HG03196 (cell line): Measurements from ENCODE around the gene HGS.
"Not testable (repeated sequence)": the region's sequence is repeated elsewhere in the genome, so short reads cannot be mapped to it uniquely, and the experiment has no call there.

Experiments
- ATAC-seq: cut with Tn5 transposase; IDR thresholded peaks from one replicate; pipeline ENCODE4 v1.9.1; 2021; ENCODE audit not compliant: unreplicated experiment

Gene HGS

DNA sequence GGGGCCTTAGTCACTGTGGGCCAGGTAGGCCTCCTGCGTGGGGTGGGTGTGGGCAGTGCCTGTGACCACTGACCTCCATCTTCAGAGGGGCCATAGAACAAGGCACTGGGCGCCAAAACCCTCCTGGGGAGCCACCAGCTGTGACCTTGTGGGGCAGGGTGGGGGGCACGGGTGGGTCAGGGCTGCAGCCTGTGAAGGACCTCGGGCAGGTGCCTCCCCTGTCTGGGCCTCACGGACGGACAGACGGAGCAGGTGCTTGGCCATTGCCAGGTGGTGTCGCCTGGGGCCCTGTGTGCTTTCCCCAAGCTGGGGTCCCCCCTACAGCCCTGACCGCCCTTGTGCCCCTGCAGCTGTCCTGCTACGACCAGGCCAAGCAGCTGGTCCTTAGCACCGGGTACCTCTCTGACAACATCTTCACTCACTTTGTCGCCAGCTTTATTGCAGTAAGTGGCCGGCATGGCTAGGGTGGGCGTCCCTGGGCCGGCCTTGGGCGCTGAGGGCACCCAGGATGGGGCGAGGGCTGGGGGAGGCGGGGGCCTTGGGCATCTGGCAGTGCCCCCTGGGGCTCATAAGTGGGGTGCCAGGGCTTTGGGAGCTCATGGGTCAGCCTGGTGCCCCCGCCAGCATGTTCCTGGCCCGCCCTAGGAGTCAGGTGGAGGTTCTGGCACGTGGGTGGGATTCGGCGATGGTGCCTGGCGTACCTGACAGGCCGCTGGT lies 33.4 kb downstream of the HGS start:
- ATAC-seq = no peak

DNA sequence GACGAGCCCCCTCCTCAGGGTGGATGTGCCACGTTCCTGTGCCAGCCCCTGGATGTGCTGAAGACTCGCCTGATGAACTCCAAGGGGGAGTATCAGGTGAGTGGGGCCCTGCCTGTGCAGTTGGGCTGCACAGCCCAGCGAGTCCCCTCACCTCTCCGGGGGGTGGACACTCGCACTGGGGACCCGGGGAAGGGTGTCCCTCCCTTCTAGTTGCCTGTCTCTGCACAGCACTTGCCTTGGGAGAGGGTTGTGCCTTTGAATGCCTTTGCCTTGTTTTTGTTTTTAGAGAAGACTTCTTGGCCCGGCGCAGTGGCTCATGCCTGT lies 33.9 kb downstream of the HGS start:
- no peak for ATAC-seq

DNA sequence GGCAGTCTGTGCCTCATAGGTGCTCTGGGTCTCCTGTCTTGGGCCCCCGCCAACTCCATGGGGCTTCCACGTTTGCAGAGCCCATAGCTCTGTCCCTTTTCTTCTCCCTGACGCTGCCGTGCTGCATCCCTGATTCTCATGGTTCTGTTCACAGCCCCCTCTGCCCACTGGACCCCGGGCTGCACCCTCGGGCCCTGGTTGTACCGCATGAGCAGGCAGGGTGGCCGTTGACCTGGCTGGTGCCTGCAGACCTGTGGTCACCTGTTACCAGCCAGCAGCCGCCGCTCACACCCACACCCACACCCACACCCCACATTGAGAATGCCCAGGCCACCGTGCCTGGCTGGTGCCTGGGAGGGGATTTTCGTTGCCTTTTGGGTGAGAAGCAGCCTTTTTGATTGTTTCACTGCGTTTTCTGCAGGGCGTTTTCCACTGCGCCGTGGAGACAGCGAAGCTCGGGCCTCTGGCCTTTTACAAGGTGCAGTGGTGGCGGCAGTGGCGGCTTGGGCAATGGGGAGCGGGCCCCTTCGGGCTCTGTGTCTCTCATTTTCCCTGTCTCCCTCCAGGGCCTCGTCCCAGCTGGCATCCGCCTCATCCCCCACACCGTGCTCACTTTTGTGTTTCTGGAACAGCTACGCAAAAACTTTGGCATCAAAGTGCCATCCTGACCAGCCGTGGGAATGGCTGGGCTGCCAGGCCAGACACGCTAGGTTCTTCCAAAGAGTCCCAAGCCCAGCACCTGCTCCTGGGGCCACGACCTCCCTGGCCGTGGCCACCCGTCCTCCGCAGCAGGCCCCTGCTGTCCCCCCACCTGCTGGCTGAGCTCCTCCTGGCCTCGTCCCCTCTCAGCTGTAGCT lies 35.8 kb downstream of the HGS start:
- ATAC-seq = no peak

DNA sequence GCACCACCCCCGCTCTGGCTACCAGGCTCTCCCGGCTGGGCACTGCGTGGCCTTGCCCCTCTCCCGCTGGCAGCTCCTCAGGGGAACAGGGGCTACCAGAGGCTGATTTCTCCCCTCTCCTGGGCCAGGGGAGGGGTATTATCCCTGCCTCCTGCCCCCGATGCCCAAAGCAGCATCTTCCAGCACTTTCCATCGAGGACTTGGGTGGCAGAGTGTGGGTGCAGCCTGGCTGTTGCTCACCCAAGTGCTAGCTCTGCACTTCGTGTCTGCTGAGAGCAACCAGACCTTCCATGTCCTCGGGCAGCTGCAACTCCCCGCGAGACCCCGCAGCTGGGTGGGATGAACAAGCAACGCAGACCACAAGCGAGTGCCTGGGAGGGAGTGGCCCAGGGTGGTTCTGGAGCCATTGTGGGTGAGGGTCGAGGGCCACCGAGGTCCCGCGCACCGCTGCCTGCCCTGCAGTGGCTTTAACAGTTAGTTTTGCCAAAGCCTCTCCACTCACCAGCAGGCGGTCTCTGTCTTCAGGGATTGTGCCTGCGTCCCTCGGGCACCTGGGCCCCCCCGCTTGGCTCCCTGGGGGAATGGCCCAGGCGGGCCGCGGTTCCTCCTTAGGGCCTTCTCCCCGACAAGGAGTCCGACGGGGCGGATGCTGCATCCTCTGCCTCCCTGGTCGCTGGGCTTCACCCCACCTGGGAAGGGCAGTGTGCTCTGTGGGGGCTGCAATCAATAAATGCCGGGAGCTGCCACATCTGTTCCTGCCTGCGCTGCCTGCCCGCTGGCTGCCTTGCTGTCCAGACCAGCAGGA lies 36.7 kb downstream of the HGS start:
- ATAC-seq = no peak

DNA sequence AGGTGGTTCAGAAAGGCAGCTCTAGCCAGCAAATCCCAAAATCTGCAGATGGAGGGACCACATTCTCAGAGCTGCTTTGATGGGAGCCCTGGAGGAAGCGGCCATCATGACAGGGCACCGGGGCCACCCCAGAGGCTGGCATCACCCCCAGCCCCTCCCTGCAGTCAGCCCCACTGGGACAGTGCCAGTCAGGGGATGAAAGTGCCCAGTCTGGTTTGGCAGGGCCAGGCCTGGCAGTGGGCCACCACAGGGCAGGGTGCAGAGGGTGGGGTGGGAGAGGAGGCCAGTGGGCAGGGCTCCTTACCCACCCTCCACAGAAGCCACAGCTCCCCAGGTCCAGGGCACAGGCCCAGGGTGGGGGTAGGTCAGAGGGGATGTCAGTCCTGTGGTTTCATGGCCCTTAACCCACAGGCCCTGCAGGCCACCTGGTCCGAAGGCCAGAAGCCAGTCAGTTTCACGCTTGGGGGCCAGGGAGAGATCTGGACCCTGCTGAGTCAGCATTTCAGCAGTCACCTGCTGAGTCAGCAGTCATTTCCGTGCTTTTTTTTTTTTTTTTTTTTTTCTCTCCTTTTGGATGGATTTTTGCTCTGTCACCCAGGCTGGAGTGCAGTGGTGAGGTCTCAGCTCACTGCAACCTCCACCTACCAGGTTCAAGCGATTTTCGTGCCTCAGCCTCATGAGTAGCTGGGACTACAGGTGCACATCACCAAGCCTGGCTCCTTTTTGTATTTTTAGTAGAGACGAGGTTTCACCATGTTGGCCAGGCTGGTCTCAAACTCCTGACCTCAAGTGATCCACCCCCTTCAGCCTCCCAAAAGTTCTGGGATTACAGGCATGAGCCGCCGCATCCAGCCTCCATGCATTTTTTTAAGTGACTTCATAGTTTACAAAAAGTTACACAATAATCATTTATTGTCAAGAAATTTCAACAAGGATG lies 38.6 kb downstream of the HGS start:
- ATAC-seq = no peak

DNA sequence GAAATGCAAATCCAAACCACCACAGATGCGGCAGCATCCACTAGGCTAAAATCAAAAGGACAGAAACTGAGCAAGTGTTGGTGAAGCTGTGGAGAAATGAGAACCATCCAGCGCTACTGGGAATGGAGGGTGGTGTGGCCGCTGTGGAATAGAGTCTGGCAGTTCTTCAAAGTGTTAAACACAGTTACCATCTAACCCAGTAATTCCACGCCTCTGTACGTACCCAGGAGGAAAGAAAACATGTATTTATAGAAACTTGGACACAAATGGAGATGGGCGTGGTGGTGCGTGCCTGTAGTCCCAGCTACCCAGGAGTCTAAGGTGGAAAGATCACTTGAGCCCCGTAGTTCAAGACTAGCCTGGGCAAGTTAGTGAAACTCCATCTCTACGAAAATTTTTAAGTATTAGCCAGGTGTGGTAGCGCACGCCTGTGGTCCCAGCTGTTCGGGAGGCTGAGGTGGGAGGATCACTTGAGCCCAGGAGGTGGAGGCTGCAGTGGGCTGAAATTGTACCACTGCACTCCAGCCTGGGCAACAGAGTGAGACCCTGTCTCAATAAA lies 39.9 kb downstream of the HGS start:
- ATAC-seq = no peak

DNA sequence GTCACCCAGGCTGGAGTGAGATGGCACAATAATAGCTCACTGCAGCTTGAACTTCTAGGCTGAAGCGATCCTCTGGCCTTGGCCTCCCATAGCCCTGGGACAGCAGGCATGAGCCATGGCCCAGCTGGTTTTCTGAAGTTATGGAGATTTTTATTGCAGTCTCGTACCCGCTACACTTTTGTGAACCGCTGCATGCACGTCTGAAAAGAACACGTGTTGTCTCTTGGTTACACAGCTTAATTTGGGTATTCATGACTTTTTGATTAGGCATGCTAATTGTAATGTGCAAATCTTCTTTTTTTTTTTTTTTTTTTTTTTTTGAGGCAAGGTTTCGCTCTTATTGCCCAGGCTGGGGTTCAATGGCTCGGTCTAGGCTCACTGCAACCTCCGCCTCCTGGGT lies 41.6 kb downstream of the HGS start:
- ATAC-seq = no peak

DNA sequence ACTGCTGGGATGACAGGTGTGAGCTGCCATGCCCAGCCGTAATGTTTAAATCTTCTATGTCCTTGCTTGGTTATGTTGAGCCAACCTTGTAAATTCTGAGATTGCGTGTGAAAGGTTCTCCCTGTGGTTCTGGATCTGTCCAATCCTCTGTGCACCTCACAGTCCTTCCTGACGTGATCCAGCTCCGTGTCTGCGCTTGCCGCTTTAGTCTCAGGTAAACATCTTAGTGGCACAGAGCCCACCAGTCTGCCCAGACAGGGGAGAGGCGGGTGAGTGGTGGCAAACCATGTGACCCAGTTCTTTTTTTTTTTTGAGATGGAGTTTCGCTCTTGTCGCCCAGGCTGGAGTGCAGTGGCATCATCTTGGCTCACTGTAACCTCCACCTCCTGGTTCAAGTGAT lies 42.2 kb downstream of the HGS start:
- ATAC-seq = no peak

DNA sequence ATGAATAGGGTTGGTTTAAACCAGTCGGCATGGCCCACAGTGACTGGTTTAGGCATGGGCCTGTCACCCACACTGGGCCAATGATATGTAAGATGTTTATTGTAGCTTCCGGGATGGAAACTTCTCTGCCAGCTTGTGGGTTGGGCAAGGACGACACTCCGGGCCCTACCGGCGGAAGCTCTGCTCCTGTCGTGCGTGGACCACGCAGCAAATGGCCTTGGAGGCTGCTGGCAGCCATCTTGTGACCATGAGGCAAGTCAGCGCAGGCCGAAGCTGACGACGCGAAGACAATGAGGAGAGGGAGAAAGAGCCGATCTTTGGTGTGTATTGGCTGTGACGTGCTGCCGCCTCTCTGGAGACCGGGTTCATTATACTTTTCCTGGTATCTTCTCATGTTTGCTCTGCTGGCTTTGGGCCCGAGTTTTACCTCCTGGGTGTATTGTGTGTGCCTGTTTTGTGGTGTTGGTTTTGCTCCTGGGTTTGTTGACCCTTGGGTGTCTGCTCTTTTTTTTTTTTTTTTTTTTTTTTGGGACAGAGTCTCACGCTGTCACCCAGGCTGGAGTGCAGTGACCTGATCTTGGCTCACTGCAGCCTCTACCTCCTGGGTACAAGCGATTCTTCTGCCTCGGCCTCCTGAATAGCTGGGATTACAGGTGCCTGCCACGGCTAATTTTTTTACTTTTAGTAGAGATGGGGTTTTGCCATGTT lies 43.7 kb downstream of the HGS start:
- no peak for ATAC-seq

DNA sequence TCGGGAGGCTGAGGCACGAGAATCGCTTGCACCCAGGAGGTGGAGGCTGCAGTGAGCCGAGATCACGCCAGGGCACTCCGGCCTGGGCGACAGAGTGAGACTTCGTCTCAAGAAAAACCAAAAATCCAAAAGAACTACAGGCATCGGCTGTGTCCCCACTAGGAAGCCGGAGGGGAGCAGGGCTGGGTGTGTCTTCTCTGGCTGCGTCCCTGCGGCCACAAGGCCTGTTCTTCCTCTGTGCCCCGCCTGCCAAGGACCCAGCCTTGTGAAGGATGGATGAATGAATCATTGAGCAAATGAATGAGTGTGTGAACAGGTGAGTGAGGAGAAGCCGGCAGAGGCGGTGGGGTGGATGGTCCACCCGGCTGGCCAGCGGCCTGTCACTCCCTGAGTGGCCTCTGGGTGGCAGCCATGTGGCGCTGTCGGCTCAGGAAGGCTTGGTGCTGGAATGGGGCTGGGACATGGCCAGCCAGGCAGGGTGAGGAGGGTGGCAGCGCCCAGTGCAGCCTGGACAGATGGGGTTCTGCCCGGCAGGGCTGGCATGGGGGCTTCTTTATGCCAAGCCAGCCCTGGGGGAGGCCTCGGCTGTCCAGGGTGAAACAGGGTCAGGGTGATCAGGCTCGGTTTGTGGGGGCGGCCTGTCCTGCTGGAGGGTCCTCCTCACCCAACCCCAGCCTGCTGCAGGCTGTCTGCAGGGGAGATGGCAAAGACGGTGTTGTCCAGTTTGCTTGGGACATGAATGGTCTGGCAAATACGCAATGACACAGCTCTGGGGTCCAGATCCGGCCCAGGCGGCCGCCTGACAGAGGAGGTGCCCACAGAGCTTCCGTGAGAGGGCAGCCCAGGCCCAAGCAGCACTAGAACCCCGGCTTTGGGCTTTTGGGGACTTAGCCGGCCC lies 49.9 kb downstream of the HGS start:
- no peak for ATAC-seq

DNA sequence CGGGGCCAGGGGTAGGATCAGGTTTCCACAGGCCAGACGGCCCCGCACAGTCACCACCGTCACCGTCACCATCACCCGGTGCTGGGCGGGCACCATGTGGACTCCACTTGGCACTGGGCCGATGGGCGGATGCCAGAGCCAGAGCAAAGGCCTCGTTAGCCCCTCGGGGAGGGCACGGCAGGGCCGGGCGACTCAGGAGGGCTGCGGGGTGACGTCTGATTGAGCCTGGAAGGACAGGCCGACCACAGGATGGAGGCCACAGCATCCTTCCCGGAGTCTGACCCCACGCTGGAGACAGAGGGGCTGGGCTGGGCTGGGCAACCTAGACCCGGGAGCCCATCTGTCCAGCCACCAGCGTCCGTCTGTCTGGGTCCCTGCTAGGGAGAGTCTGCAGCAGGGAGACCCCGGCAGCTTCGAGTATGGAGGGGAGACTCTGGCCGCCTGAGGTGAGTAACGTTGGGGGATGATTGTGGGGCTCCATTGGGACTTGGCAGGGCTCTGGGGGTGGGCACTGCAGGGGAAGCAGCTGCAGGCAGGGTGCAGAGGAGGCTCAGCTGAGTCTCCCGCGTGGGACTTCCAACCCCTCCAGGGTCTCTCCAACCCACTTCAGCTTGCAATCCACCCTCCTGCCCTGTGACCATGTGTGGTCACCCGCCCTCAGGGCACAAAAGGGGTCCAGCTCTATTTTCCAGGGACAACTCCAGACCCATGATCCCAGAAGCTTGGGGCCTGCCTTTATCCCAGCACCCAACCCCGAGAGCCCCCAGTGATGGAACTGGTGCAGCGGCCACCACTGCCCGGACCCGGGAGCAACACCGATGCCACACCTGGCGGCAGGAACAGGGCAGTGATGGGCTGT lies 50.8 kb downstream of the HGS start:
- ATAC-seq = no peak

DNA sequence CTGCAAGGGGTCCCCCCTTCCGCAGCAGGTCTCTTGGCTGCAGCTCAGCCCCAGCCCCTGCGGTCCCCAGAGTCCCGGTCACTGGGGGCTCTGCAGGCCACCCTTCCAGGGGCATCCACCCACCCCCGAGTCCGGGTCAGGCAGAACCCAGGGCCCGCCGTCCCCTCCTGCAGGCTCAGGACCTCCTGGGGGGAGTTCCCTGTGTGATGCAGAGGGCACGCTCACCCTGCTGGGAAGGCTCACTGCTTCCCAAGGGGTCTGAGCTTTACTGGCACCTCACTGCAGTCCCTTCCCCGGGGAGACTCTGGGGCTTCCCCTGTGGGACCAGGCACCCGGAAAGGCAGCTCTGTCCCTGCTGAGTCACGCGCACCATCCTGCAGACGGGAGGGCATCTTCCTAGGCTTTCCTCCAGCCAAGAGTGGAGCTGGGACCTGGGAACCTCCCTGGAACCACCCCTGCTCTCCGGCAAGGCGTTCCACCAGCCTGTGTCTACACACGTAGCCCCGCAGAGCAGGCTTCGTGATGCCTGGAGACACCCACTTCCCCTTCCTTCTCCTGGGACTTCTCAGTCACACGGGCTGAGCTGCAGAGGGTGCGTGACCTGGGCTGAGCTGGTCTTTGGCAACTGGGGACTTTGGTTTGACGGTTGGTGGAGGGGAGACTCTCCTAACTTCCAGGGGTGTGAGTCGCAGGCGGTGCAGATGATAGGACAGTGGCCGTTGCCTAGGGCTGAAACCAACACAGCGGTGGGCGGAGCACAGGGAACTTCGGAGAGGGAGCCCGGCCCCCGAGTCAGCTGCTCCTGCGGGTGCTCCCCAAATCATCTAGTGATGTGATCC lies 51.7 kb downstream of the HGS start:
- no peak for ATAC-seq

DNA sequence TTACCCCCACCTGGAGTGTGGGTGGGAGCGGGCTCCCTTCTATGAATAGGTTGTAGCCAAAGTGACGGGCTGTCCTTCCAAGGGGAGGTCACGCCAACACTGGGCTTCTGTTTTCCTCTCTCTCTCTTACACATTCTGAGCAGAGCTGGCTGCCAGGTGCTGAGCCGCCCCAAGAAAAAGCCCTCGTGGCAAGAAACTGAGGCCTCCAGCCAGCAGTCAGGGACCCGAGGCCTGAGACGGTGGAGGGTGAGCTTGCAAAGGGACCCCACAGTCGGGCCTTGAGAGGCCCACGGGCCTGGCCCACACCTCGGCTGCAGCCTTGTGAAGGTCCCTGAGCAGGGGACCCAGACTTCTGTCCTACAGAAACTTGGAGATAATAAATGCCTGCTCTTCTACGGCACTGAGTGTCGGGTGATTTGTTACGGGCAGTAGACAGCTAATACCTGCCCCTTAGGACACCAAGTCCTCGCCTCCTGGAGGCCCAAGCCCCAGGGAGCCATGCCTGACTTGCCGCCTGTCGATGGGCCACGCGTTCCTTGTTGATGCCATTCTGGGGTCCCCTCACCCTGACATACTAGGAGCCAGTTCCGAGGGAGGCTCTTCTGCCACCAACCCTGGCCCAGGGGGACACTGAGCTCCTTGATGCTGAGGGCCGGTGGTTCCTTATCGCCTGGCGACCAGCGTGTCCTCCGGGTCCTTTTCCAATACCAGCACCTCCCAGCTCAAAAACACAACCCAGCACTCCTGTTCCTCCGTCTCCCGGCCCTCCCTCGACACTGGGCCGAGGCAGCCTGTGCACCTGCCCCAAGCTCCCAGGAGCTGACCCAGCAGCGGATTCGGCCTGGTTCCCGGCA lies 54.4 kb downstream of the HGS start:
- no peak for ATAC-seq

DNA sequence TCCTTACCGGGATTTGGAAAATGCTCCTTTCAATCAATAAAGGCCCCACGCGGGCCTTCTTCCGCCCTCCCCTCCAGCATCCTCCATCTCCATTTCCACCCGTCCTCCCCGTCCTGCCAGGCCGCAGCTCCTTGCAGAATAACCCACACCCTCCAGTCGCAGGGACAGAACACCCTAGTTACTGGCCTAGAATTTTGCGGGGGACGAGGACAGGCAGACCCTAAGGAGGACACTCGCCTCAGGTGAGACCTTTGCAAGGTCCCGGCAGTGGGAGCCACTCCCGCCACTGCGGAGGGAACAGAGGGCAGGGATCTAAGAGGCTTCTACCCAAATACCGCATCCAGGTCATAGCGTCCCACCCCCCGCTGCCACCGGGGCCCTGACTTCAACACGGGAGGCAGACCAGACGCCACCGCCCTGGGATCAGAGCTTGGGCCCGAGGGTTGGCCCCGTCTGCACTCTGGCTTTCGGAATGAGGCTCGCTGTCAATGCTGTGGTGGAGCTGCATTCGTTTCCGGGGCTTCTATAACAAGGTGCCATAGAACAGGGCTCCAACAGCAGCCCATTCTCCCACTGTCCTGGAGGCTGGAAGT lies 55.1 kb downstream of the HGS start:
- ATAC-seq = no peak

DNA sequence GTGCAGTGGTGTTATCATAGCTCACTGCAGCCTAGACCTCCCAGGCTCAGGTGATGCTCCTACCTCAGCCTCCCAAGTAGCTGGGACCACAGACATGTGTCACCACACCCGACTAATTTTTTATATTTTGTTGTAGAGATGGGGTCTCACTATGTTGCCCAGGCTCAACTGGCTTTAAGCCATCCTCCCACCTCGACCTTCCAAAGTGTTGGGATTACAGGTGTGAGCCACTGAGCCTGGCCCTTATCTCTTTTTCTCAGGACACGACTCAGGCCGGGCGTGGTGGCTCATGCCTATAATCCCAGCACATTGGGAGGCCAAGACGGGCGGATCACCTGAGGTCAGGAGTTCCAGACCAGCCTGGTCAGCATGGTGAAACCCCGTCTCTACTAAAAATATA lies 55.8 kb downstream of the HGS start:
- ATAC-seq = not testable (repeated sequence)
